DMS114 treated with DMSO at 0.1 percent for 48 hours (cell line): ENCODE results near the gene MCCC1.
A peak's percentile ranks its signal among the peaks of the same experiment; 100 is the strongest.

Experiments used
- DNase-seq: peaks from one replicate; lab custom pipeline; 2025; ENCODE audit not compliant: unreplicated experiment; lab: John Stamatoyannopoulos, UW

Gene MCCC1

DNA sequence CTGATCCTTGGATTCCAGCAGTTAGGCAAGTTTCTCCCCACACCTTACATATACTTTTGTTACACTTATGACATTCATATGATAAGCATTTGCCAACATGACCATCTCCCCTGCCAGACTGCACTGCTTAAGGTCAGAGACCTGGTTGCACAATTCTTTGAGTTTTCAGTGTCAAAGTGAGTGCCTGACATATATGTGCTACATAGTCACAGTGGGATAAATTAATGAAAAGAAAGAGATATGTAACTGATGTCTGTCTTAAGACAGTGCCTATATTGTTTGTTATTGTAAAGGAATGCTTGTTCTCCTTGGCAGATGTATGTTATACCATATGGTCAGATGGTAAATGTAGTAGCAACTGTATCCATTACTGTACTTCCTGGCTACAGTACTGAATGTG, 115.4 kb downstream of the MCCC1 start:
- no peak for DNase-seq

DNA sequence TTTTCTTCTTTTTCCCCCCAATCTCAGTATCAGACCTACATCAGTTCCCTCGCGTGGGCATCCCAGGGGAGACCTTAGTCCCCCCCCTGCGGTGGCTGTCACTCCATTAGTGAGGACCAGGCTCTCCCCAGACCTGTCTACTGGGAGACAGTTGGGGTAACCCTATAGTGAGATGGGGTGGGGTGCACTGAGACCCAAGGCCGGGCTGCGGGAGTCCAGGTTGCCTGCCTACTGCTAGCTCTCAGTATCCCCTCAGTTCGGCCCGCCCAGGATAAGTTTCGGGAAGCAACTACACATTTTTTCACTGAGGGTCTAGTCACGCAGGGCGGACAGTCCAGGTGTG, 118.3 kb downstream of the MCCC1 start:
- DNase-seq: no peak

DNA sequence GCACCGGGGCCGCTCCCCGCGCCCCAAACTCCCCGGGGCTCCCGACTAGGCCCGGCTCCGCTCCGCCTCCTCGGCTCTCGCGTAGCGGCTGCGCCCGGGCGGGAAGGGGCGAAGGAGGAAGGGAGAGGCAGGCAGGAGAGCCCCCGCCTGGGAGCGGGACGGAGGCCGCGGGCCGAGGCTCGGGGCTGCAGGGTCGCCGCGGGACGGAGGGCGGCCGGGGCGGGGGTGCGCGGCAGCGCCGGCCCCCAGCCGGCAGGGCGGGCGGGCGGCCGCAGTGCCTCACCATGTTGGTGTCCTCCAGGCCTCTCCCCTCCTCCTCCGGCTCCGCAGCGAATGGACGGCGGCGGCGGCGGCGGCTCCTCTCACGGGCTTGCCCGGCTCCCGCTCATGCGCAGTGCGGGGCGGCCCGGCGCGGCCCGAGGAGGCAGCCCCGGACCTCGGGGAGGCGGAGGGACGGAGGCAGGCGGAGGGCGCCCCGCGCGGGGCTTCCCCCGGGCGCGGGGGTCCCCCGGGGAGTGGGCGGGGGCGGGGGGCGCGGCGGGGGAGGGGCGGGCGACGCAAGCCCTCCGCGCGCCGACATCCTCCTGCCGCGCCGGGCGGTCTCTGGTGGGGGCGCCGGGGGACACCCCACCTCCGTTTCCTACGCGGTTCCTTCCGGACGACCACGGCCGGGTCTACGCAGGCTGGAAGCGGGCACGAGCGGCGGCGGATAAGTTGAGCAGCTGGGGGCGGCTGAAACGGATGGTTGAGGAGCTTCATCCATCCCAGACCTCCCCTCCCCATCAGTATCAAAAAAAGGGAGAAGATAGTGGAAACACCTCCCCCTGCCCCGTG, 118.9 kb downstream of the MCCC1 start, which contains the start of gene DCUN1D1:
Gene DCUN1D1 (minus strand): TSS at position 335 of the 834 bp plus-strand sequence. CDS start 49 bp downstream, at position 286.
- peak; percentile 53 for DNase-seq

DNA sequence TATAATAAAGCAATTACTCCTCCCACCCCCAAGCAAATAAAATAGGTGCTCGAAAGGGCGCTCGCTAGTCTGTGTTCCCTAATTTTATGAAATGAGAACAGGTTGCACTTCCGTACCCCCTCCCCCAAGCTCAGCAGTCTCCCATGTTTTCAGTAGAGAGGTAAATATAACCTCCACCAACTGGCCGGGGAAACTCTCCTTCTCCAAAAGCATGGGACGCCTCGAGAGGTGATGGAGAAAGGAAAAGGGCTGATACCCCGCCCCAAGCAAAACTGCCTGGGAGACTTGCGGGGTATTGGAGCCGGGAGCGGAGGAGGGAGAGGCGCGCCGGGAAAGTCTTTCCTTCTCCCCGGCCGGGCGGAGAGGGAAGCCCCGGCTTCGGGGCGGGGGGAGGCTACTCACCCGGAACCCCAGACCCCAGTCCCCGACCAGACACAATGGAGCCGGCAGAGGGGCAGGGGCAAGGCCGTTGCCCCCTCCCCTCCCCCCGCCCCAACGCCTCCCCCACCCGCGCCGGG, 119.6 kb downstream of the MCCC1 start:
- DNase-seq: no peak

- no peak for DNase-seq
Measured at GRCh38 chr3:182979103-182979673, 120.1 kb downstream of the MCCC1 start.

GRCh38 chr3:182978387-182978786, 120.9 kb downstream of the MCCC1 start:
- DNase-seq: no peak

GRCh38 chr3:182973047-182973446, 126.2 kb downstream of the MCCC1 start:
- no peak for DNase-seq

- DNase-seq: no peak
Measured at GRCh38 chr3:182972387-182972786, 126.9 kb downstream of the MCCC1 start.

GRCh38 chr3:182971637-182972036, 127.7 kb downstream of the MCCC1 start:
- no peak for DNase-seq

DNA sequence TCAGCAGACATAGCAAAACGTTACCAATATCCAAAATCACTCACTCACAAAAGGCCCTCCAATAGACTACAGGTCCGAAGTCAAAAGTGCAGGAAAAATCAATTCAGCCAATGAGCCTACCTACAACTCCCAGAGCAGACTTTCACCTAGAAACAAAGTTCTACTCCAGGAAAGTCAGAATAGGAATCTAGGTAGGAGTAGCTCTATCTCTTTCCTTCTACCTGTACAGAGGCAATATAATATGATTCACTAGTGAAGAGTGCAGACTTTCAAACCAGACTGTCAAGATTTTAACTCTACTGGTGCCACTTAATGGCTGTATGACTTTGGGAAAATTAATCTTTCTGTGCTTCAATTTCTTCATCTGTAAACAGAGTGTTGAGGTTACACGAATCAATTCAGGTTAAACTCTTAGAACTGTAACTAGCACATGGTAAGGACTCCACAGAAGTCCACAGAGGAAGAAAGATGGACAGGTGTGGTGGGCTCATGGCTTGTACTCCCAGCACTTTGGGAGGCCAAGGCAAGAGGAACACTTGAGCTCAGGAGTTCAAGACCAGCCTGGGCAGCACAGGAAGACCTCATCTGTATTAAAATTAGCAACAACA, 128.4 kb downstream of the MCCC1 start:
- DNase-seq: no peak

DNA sequence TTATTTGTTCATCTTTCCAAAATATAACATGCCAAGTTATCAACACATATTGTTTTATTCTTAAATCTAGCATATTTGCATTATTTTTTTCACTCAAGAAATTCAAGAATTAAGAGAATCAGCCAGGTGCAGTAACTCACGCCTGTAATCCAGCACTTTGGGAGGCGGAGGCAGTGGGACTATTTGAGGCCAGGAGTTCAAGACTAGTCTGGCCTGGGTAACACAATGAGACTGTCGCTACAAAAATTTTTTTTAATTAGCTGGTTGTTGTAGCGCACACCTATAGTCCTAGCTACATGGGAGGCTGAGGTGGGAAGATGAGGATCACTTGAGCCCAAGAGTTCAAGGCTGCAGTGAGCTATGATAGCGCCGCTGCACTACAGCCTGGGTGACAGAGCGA, 129.4 kb downstream of the MCCC1 start:
- no peak for DNase-seq

GRCh38 chr3:182969277-182969676, 130.0 kb downstream of the MCCC1 start:
- DNase-seq: no peak

GRCh38 chr3:182967218-182968204, 131.8 kb downstream of the MCCC1 start:
- no peak for DNase-seq

DNA sequence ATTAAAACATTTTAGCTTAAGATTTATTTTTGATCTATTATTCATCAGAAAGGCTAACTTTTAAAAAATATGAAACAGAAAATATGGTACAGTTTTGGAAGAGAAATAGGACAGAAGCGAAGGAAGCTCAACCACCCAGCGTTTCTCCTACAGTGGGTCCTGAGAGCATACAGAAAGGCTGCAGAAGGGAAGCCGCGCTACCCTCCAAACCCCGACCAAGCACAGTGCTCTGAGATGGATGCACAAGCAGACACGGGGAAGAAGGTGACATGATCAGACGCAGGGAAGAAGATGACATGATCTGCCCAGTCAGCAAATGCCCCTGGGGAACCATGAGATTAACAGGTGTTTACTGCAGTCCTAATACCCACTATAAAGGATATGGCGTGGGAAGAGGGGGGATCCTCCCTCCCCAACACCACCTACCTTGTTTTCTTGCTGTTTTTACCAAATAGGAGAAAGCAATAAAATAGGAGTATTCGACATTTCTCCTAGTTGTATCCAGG, 133.4 kb downstream of the MCCC1 start:
- DNase-seq: no peak
